ENCODE measurements around the gene SLC8A2. TPM values are rescaled to one million over a fixed set of nuclear protein-coding genes. Genes with fewer than 3 reads are reported as not detected.

SLC8A2 gene
- total and polyA plus RNA-seq, 2 of the 8 experiments (the other 6 are each of a cell fraction or from before 2014, with no cell fraction given): 7.3 to 12.4 TPM

DNA sequence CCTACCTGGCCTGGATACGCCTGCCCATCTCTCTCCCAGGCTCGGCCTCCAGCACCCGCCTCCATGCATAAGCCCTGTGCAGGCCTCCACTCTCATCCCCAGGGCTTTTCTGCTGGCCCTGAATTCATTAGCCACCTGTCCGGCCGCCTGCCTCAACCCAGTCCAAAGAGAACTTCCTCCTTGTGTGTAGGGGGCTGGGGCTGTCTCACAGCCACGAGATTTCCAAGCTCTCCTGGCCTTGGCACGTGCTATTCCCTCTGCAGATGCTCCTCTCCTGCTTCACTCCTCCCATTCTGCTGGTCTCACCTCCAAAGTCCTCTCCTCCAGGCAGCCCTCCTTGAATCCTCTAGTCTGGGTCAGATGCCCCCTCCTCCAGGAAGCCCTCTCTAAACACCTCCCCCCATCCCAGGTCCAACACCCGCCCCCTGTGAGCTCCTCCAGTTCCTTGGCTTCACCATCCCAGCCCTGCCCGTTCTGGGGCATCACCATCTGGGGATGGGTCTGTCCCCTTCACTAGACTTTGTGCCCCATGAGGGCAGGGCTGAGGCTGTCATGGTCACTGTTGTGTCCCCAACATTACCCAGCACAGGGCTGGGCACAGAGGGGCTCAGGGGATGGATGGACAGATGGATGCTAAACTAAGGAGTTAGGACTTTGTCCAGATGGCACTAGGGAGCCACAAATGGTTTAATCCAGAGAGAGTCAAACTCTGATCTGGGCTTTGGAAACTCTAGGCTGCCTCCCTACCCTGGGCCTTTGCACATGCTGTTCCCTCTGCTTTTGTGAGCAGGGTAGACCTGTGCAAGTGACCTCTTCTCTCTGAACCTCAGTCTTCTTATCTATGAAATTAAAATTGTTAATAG lies 67.1 kb downstream of the SLC8A2 start:
- no peaks in the 10 kb centered on the region for H3K79me2 ChIP-seq (ENCODE audit: control insufficient read depth in 1 of 2, insufficient read depth in 2 of 2, low read length in 2 of 2)
- 87% methylated on average over 9 of the region's 9 CpGs; no CpG with 5 or more reads in 1 of the 2 experiments for WGBS, 2 experiments (ENCODE audit: extremely low coverage in 1 of 2, insufficient coverage in 1 of 2, insufficient read length in 1 of 2, insufficient replicate concordance in 2 of 2, low coverage in 1 of 2, low lambda C conversion rate in 2 of 2, missing lambda C conversion rate in 1 of 2)
- peak overlapping the region; percentile 84 for H4K91ac ChIP-seq (replicated peaks; ENCODE audit: insufficient read length, low read length)
- H3K4me2 ChIP-seq (ENCODE audit: insufficient read depth in 1 of 2, low read depth in 2 of 2, low read length in 2 of 2): no peak overlapping the region
- TF ChIP-seq POLR2A (IDR thresholded peaks at IDR 0.05; ENCODE audit: control extremely low read depth in 1 of 2, low read depth in 2 of 2, low read length in 2 of 2) (no peak), TCF12 (IDR thresholded peaks at IDR 0.05; ENCODE audit: low read depth, low read length) (no peak), NANOG (IDR thresholded peaks at IDR 0.05; ENCODE audit: insufficient read depth, low read depth, low read length, poor library complexity, severe bottlenecking) (no peak), KDM1A (IDR thresholded peaks at IDR 0.05; ENCODE audit: borderline replicate concordance, low read length) (0 out of 2 replicates have a peak, but pooled peaks have one; percentile 11), CTBP2 (IDR thresholded peaks at IDR 0.05; ENCODE audit: borderline replicate concordance, insufficient read depth, insufficient read length, low read length) (no peak), FOSL1 (IDR thresholded peaks at IDR 0.05; ENCODE audit: insufficient read depth, low read depth, low read length) (no peak), TEAD4 (IDR thresholded peaks at IDR 0.05; ENCODE audit: low read depth, low read length) (no peak)
- no peak overlapping the region for H4K8ac ChIP-seq (ENCODE audit: extremely low read depth, insufficient read depth, low read length)
- no peak overlapping the region for H2BK120ac ChIP-seq (replicated peaks; ENCODE audit: low read depth, low read length)
- CTCF ChIA-PET (ENCODE audit: partially characterized antibody): interaction anchor here (1.2 kb wide), 1 partner anchor 13 kb away, joined by 3 read pairs; no protein-coding TSS in a partner anchor
- no peak overlapping the region for H2BK5ac ChIP-seq (ENCODE audit: low read depth, low read length)
- H2BK20ac ChIP-seq (ENCODE audit: low read length): no peak overlapping the region
- H3K27ac ChIP-seq (ENCODE audit: low read depth, low read length): no peak overlapping the region
- POLR2A ChIA-PET (ENCODE audit: partially characterized antibody): no interaction called here
- H4K20me1 ChIP-seq (replicated peaks in 1 of 2; ENCODE audit: control insufficient read depth in 1 of 2, insufficient read depth in 2 of 2, low read length in 2 of 2): peaks cover 0 to 4% of the 10 kb centered on the region in 2 experiments
- H2AFZ ChIP-seq (ENCODE audit: low read length): no peak overlapping the region
- H3K9ac ChIP-seq (replicated peaks in 1 of 4; ENCODE audit: extremely low read depth in 1 of 4, low read depth in 3 of 4, low read length in 3 of 4): no peak overlapping the region
- H3K4me1 ChIP-seq (replicated peaks in 1 of 4; ENCODE audit: control insufficient read depth in 3 of 4, insufficient read depth in 4 of 4, low read length in 3 of 4): peaks cover 0 to 5% (median 4%) of the 10 kb centered on the region in 4 experiments; a peak in 4 of 7 replicates
- H3K56ac ChIP-seq (replicated peaks; ENCODE audit: insufficient read length, low read depth, low read length): no peak overlapping the region
- no peak overlapping the region for H3K14ac ChIP-seq (ENCODE audit: insufficient read length)
- no peak for FAIRE-seq
- no peak overlapping the region for H3K23ac ChIP-seq (ENCODE audit: insufficient read length)
- H2BK15ac ChIP-seq (ENCODE audit: low read length): no peak overlapping the region
- H3K79me1 ChIP-seq (ENCODE audit: low read depth, low read length): no peaks in the 10 kb centered on the region; the same call in 1 of the 2 replicates
- no peak overlapping the region for H2AK5ac ChIP-seq (ENCODE audit: low read depth, low read length)
- H3K4me3 ChIP-seq (ENCODE audit: extremely low read depth in 1 of 4, insufficient read depth in 2 of 4, low read depth in 3 of 4, low read length in 4 of 4): no peak overlapping the region
- DNase-seq (ENCODE audit: low read depth in 1 of 2, low spot score in 2 of 2): no peak
- H2BK12ac ChIP-seq (ENCODE audit: low read depth, low read length): 0 out of 2 replicates have a peak overlapping the region, but pooled peaks have one; percentile 14
- H3K9me3 ChIP-seq (ENCODE audit: insufficient read depth in 2 of 2, low read depth in 1 of 2, low read length in 1 of 2): no peaks in the 10 kb centered on the region
- H4K5ac ChIP-seq (ENCODE audit: insufficient read length, low read depth, low read length): no peak overlapping the region
- H3K23me2 ChIP-seq (ENCODE audit: low read depth, low read length): peaks cover 9% of the 10 kb centered on the region
- H3K4ac ChIP-seq (replicated peaks; ENCODE audit: insufficient read length, low read depth, low read length): no peak overlapping the region
- no peak overlapping the region for H3K18ac ChIP-seq (ENCODE audit: extremely low read depth, low read length)
- no peaks in the 10 kb centered on the region for H3K36me3 ChIP-seq (ENCODE audit: control insufficient read depth in 2 of 4, insufficient read depth in 4 of 4, low read length in 3 of 4)
- no peaks in the 10 kb centered on the region for H3K27me3 ChIP-seq (replicated peaks in 1 of 4; ENCODE audit: control insufficient read depth in 3 of 4, extremely low read depth in 1 of 4, insufficient read depth in 3 of 4, low read length in 3 of 4)
